Medulla oblongata (tissue), 1 donor: ENCODE data around the gene SHISA5.
"Not testable (repeated sequence)": the region's sequence is repeated elsewhere in the genome, so short reads cannot be mapped to it uniquely, and the experiment has no call there.

ENCODE experiments used
- DNase-seq: peaks from one replicate; pipeline ENCODE4 v3.0.0-alpha.2; 2015; ENCODE audit errors: extremely low spot score

Gene SHISA5

GRCh38 chr3:48519277-48519643 lies 15.3 kb upstream of the SHISA5 start:
- no peak for DNase-seq

GRCh38 chr3:48518638-48519276 lies 14.8 kb upstream of the SHISA5 start:
- DNase-seq = no peak

- no peak for DNase-seq
Observed at GRCh38 chr3:48518069-48518468, 14.1 kb upstream of the SHISA5 start.

DNA sequence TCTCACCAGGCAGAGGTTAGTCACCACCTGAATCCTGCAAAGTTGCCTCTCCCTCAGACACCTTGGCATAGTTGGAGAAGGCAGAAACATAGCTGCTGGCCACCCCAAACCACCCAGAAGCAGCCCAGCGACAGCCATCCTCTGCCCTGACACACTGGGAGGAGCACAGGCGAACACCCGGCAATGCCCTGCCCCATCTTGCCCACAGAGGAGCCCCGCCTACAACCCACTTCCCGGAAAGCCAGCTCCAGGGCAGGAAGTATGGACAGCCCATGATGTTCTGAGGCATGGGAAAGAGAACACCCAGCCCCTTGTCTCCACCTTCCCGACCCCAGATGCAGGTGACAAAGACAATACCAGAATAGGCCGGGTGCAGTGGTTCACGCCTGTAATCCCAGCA lies 12.6 kb upstream of the SHISA5 start:
- DNase-seq = no peak

DNA sequence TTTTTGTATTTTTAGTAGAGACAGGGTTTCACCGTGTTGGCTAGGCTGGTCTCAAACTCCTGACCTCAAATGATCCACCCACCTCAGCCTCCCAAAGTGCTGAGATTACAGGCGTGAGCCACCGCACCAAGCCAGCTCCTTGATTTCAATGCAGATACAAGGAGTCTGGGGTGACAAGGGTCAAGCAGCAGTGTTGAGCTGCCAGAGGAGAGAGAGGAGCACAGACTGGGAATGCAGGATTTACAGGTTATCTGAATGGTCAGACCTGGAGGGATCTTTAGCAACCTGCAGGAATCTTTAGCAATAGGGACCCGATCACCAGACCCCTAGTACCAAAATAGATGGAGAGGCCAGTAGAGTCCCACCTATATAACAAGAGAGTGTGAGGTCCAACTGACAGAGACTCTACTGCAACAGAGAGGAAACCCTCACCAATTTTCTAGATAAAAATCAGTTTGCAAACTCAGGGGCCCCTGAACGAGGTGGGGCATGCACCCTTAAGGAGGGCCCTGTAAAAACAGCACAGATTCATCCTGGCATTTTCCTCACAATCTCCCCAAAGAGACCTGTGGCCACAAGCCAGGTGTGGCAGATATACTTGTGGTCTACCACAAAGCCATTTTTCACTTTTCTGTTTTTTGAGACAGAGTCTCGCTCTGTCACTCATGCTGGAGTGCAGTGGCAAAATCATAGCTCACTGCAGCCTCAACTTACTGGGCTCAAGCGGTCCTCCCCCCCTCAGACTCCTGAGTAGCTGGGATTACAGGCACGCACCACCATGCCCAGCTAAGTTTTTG lies 10.7 kb upstream of the SHISA5 start:
- no peak for DNase-seq

DNA sequence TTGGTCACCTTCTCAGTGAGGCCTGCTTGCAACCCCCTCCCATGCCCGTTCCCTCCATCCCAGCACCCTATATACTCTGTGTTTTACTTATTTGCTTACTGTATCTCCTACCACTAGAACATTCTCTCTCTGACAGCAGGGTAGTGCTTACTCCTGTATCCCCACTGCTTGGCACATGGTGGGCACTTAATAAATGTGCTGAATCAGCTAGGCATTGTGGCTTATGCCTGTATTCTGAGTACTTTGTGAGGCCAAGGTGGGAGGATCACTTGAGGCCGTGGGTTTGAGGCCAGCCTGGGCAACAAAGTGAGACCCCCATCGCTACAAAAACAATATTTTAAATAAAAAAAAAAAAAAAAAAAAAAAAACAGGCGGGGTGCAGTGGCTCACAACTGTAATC lies 7.6 kb upstream of the SHISA5 start:
- DNase-seq = no peak

- peak; percentile 34 for DNase-seq
Observed at GRCh38 chr3:48507256-48508061, 3.5 kb upstream of the SHISA5 start.

GRCh38 chr3:48505968-48506504 lies 2.1 kb upstream of the SHISA5 start:
- DNase-seq = no peak

- DNase-seq = no peak
Observed at GRCh38 chr3:48505146-48505545, 1.2 kb upstream of the SHISA5 start.

- DNase-seq = no peak
Observed at GRCh38 chr3:48503401-48504050, 448 bp downstream of the SHISA5 start.

GRCh38 chr3:48502728-48503168 lies 1.2 kb downstream of the SHISA5 start:
- peak; percentile 28 for DNase-seq

- no peak for DNase-seq
Observed at GRCh38 chr3:48502121-48502520, 1.9 kb downstream of the SHISA5 start.

GRCh38 chr3:48501196-48501595 lies 2.8 kb downstream of the SHISA5 start:
- DNase-seq = no peak

DNA sequence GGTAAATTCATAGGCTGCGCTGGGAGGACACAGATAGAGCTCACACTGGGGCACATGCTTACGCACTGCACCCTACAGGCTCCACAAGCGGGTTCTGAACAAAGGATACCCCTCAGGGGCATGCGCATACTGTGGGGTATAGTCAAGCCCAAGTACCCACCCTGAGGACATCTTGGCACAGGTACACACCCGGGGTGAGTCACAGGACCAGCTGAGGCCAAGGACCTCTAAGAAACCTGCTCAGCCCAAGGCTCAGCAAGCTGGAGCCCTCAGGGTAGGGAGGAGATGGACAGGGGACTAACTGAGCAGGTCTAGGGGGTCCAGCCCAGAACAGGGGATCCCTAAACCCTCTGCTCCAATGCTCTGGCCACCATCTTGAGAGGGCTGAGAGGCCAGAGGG lies 3.3 kb downstream of the SHISA5 start:
- DNase-seq = no peak

DNA sequence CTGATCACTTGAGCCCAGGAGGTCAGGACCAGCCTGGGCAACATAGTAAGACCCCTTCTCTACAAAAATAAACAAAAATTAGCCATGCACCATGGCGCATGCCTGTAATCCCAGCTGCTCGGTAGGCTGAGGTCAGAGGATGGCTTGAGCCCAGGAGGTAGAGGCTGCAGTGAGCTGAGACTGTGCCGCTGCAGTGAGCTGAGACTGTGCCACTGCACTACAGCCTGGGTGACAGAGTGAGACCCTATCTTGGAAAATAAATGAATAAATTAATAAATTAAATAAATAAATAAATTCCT lies 10.8 kb downstream of the SHISA5 start:
- no peak for DNase-seq

GRCh38 chr3:48492461-48493202 lies 11.3 kb downstream of the SHISA5 start:
- no peak for DNase-seq

DNA sequence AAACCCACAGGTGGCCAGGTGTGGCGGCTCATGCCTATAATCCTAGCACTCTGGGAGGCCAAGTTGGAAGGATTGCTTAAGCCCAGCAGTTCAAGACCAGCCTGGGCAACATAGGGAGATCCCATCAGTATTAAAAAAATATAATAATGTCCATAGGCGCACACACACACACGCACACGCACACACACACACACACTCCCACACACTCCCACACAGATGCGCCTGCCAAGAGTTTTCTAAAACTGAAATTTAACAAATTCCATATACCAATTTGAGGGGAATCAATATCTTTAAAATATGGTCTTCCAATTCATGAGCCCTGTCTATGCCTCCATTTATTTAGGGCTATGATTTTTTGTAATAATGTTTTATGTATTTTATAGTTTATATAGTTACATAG lies 17.0 kb downstream of the SHISA5 start:
- no peak for DNase-seq

- DNase-seq = not testable (repeated sequence)
Observed at GRCh38 chr3:48482822-48483221, 21.2 kb downstream of the SHISA5 start.

DNA sequence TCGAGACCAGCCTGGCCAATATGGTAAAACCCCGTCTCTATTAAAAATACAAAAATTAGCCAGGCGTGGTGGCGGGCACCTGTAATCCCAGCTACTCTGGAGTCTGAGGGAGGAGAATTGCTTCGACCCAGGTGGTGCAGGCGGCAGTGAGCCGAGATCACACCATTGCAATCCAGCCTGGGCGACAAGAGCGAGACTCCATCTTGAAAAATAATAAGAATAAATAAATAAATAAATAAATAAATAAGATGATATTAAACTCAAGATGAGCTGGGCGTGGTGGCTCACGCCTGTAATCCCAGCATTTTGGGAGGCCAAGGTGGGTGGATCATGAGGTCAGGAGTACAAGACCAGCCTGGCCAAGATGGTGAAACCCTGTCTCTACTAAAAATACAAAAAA lies 23.1 kb downstream of the SHISA5 start:
- not testable (repeated sequence) for DNase-seq

DNA sequence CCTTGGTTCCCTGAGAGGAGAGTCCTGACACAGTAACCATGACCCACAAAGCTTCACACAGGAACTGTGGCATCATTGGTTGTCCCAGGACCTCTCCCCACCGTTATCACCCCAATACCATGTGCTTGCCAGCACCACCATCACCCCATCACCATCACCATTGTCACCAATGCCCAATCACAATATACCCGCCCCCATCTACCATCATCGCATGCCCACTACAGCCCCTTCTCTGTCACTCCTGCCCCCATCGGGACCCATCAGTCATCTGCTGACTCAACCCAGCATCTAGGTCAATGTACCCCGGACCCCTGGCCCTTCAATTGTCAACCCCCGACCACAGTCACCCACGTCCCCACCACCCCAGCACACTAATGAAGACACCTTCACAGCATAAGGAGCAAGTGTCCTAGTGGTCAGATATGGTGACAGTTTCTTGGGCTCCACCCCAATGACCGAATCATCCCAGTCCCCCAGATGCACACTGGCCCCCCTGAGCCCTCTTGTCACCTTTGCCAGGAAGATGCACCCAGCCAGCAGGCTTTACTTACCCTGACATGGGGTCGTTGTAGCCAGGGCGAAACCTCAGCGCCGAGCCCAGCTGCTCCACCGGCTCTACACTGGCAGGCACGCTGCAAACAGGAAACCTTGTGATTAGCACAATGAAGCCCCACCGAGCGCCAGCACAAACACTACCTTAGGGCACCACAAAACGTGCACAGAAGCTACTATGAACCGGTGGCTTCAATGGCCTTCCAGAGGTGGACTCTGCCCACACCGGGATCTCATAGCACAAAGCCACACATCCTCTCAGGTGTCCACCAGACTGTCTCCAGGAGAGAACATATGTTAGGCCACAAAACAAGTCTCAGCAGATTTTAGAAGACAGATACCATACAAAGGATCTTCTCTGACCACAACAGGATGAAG lies 25.1 kb downstream of the SHISA5 start:
- DNase-seq = no peak
